PC-9 (cell line): ENCODE measurements around the gene MIA3.
"Not testable (repeated sequence)": the region's sequence is repeated elsewhere in the genome, so short reads cannot be mapped to it uniquely, and the experiment has no call there.

Experiments used
- CTCF ChIP-seq: fragments of 200-600 bp; sonication (generic); conservative IDR thresholded peaks from 2 replicates; pipeline ENCODE4 v1.6.1; 2017; ENCODE audit warnings: mixed run types, antibody characterized with exemption, mild to moderate bottlenecking, moderate library complexity
- EZH2 ChIP-seq: fragments of 200-600 bp; sonication (generic); IDR thresholded peaks from 2 replicates; pipeline ENCODE4 v1.8.0; 2017; ENCODE audit warnings: antibody characterized with exemption, low read depth

GRCh38 chr1:222668184-222668583, 50.3 kb downstream of the MIA3 start:
- not testable (repeated sequence) for TF ChIP-seq CTCF, EZH2
